ENCODE results near the gene EEF1E1.
"Not testable (repeated sequence)": the region's sequence is repeated elsewhere in the genome, so short reads cannot be mapped to it uniquely, and the experiment has no call there.

The EEF1E1 gene

GRCh38 chr6:8063761-8064637, 38.3 kb downstream of the EEF1E1 start, which contains the start of gene BLOC1S5:
TSS of gene BLOC1S5 (minus strand) at chr6:8064389. CDS start at chr6:8064376, 13 bp downstream.
- Histone ChIP-seq H3K9me3 (ENCODE audit: control insufficient read depth, insufficient read depth, low read length) (no peaks in the 10 kb centered on the region), H3K36me3 (ENCODE audit: insufficient read depth, low read length) (peaks cover 2% of the 10 kb centered on the region; the same call in 1 of the 2 replicates), H3K9ac (ENCODE audit: low read depth, low read length) (peak within 1 kb of the TSS; percentile 86), H3K4me1 (ENCODE audit: insufficient read depth, low read length) (peaks cover 13% of the 10 kb centered on the region; the same call in 1 of the 2 replicates)

GRCh38 chr6:8061736-8062135, 40.6 kb downstream of the EEF1E1 start:
- Histone ChIP-seq H3K4me1 (ENCODE audit: insufficient read depth, low read length) (peaks cover 13% of the 10 kb centered on the region; the same call in 1 of the 2 replicates), H3K36me3 (ENCODE audit: insufficient read depth, low read length) (peaks cover 2% of the 10 kb centered on the region; the same call in 1 of the 2 replicates), H3K9me3 (ENCODE audit: control insufficient read depth, insufficient read depth, low read length) (no peaks in the 10 kb centered on the region), H3K9ac (ENCODE audit: low read depth, low read length) (no peak overlapping the region)

GRCh38 chr6:8060346-8060745, 42.0 kb downstream of the EEF1E1 start:
- Histone ChIP-seq H3K4me1 (ENCODE audit: insufficient read depth, low read length) (peaks cover 8% of the 10 kb centered on the region; the same call in 1 of the 2 replicates), H3K9ac (ENCODE audit: low read depth, low read length) (no peak overlapping the region), H3K9me3 (ENCODE audit: control insufficient read depth, insufficient read depth, low read length) (no peaks in the 10 kb centered on the region), H3K36me3 (ENCODE audit: insufficient read depth, low read length) (peaks cover 2% of the 10 kb centered on the region; the same call in 1 of the 2 replicates)

GRCh38 chr6:8059129-8059528, 43.2 kb downstream of the EEF1E1 start:
- no peaks in the 10 kb centered on the region for H3K4me1 ChIP-seq (ENCODE audit: insufficient read depth, low read length)
- H3K9me3 ChIP-seq (ENCODE audit: control insufficient read depth, insufficient read depth, low read length) = no peaks in the 10 kb centered on the region
- H3K36me3 ChIP-seq (ENCODE audit: insufficient read depth, low read length) = peaks cover 2% of the 10 kb centered on the region; the same call in 1 of the 2 replicates
- H3K9ac ChIP-seq (ENCODE audit: low read depth, low read length) = no peak overlapping the region

GRCh38 chr6:8057793-8058192, 44.6 kb downstream of the EEF1E1 start:
- Histone ChIP-seq H3K9ac (ENCODE audit: low read depth, low read length) (no peak overlapping the region), H3K4me1 (ENCODE audit: insufficient read depth, low read length) (no peaks in the 10 kb centered on the region), H3K9me3 (ENCODE audit: control insufficient read depth, insufficient read depth, low read length) (no peaks in the 10 kb centered on the region), H3K36me3 (ENCODE audit: insufficient read depth, low read length) (peaks cover 2% of the 10 kb centered on the region; the same call in 1 of the 2 replicates)

GRCh38 chr6:8057263-8057662, 45.1 kb downstream of the EEF1E1 start:
- Histone ChIP-seq H3K9me3 (ENCODE audit: control insufficient read depth, insufficient read depth, low read length) (no peaks in the 10 kb centered on the region), H3K9ac (ENCODE audit: low read depth, low read length) (no peak overlapping the region), H3K36me3 (ENCODE audit: insufficient read depth, low read length) (peaks cover 2% of the 10 kb centered on the region; the same call in 1 of the 2 replicates), H3K4me1 (ENCODE audit: insufficient read depth, low read length) (no peaks in the 10 kb centered on the region)

GRCh38 chr6:8054276-8054675, 48.1 kb downstream of the EEF1E1 start:
- H3K9ac ChIP-seq (ENCODE audit: low read depth, low read length) = no peak overlapping the region
- no peaks in the 10 kb centered on the region for H3K36me3 ChIP-seq (ENCODE audit: insufficient read depth, low read length)
- H3K4me1 ChIP-seq (ENCODE audit: insufficient read depth, low read length) = no peaks in the 10 kb centered on the region
- no peaks in the 10 kb centered on the region for H3K9me3 ChIP-seq (ENCODE audit: control insufficient read depth, insufficient read depth, low read length)

GRCh38 chr6:8047541-8048292, 54.6 kb downstream of the EEF1E1 start:
- Histone ChIP-seq H3K36me3 (ENCODE audit: insufficient read depth, low read length) (no peaks in the 10 kb centered on the region), H3K9ac (ENCODE audit: low read depth, low read length) (no peak overlapping the region), H3K9me3 (ENCODE audit: control insufficient read depth, insufficient read depth, low read length) (no peaks in the 10 kb centered on the region), H3K4me1 (ENCODE audit: insufficient read depth, low read length) (no peaks in the 10 kb centered on the region)

- H3K9me3 ChIP-seq (ENCODE audit: control insufficient read depth, insufficient read depth, low read length) = not testable (repeated sequence)
Measured at GRCh38 chr6:8045769-8046168, 56.6 kb downstream of the EEF1E1 start.

GRCh38 chr6:8043221-8043620, 59.1 kb downstream of the EEF1E1 start:
- Histone ChIP-seq H3K9ac (ENCODE audit: low read depth, low read length) (no peak overlapping the region), H3K9me3 (ENCODE audit: control insufficient read depth, insufficient read depth, low read length) (no peaks in the 10 kb centered on the region), H3K36me3 (ENCODE audit: insufficient read depth, low read length) (no peaks in the 10 kb centered on the region), H3K4me1 (ENCODE audit: insufficient read depth, low read length) (no peaks in the 10 kb centered on the region)

More at GRCh38 chr6:8045769-8046168, 56.6 kb downstream of the EEF1E1 start:
- not testable (repeated sequence) for H3K4me1 ChIP-seq (ENCODE audit: insufficient read depth, low read length); H3K36me3 ChIP-seq (ENCODE audit: insufficient read depth, low read length); H3K9ac ChIP-seq (ENCODE audit: low read depth, low read length)

GRCh38 chr6:8041913-8042583, 60.3 kb downstream of the EEF1E1 start:
- Histone ChIP-seq H3K36me3 (ENCODE audit: insufficient read depth, low read length) (no peaks in the 10 kb centered on the region), H3K9me3 (ENCODE audit: control insufficient read depth, insufficient read depth, low read length) (no peaks in the 10 kb centered on the region)

GRCh38 chr6:8034107-8034506, 68.2 kb downstream of the EEF1E1 start:
- not testable (repeated sequence) for H3K36me3 ChIP-seq (ENCODE audit: insufficient read depth, low read length); H3K9me3 ChIP-seq (ENCODE audit: control insufficient read depth, insufficient read depth, low read length); H3K9ac ChIP-seq (ENCODE audit: low read depth, low read length); H3K4me1 ChIP-seq (ENCODE audit: insufficient read depth, low read length)

More at GRCh38 chr6:8041913-8042583, 60.3 kb downstream of the EEF1E1 start:
- Histone ChIP-seq H3K9ac (ENCODE audit: low read depth, low read length) (no peak overlapping the region), H3K4me1 (ENCODE audit: insufficient read depth, low read length) (no peaks in the 10 kb centered on the region)

- Histone ChIP-seq H3K36me3 (ENCODE audit: insufficient read depth, low read length) (no peaks in the 10 kb centered on the region), H3K9ac (ENCODE audit: low read depth, low read length) (no peak overlapping the region), H3K9me3 (ENCODE audit: control insufficient read depth, insufficient read depth, low read length) (no peaks in the 10 kb centered on the region), H3K4me1 (ENCODE audit: insufficient read depth, low read length) (peaks cover 14% of the 10 kb centered on the region)
Measured at GRCh38 chr6:8030920-8031319, 71.4 kb downstream of the EEF1E1 start.

Data from ES-I3 (cell line).